Nucleus accumbens (tissue), 56 donors: ENCODE results near the gene MBTD1.
A peak's percentile ranks its signal among the peaks of the same experiment; 100 is the strongest.
"Not testable (repeated sequence)": the region's sequence is repeated elsewhere in the genome, so short reads cannot be mapped to it uniquely, and the experiment has no call there.

Source experiments
- DNase-seq, 56 donors: peaks; one replicate each; lab custom pipeline; 2025; lab: John Stamatoyannopoulos, UW

The MBTD1 gene

DNA sequence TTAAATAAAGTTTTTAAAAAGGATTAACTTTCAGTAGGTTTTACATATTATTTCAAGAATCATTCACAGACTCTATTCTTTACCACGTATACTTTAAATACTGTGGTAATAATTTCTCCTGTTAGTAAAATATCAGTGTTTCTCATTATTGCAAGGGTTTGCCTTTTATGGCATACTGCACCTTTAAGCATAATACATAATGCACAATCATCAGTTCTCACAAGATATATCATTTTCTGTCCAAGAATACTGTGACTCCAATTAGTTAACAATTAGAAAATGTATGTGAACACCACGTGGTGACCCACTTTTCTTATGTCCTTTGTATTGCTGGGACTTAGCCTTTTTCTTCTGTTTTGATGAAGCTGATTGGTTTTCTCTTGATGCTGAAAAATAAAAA lies 68.0 kb downstream of the MBTD1 start:
- DNase-seq: no peak

DNA sequence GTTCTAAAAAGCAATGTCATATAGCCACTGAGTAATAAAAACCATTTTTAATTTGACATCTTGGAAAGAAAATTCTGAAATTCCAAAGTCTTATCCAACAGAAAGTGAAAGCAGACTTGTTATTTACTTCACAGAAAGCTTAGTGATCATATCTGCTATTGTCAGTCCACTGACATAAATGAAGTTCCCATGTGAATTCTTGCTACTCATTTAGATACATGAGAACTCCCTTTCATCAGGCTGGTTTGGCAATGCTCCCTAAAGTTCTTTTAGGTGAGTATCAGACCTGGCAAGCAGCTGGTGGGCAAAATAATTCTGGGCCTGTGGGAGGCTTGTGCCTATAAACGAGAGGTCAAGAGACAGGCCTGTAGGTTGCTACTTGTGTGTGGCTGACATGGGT lies 70.2 kb downstream of the MBTD1 start:
- DNase-seq: no peak

DNA sequence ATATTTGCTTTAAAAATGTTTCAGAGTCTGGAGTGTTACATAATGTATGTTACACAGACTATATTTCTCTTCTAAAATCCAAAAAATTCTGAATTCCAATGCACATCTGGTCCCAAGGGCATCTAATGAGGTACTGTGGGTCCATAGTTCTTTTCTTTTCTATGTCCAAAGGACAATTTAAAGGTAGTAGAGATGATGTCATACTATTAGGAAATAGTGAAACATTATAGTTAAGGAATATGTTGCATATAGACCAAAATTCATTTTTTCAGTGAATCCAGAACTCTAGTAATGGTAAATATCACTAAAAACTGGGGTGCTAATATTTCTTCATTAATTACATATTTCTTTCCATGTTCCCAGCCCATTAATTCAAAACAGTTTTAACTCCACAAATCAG lies 70.7 kb downstream of the MBTD1 start:
- no peak for DNase-seq

DNA sequence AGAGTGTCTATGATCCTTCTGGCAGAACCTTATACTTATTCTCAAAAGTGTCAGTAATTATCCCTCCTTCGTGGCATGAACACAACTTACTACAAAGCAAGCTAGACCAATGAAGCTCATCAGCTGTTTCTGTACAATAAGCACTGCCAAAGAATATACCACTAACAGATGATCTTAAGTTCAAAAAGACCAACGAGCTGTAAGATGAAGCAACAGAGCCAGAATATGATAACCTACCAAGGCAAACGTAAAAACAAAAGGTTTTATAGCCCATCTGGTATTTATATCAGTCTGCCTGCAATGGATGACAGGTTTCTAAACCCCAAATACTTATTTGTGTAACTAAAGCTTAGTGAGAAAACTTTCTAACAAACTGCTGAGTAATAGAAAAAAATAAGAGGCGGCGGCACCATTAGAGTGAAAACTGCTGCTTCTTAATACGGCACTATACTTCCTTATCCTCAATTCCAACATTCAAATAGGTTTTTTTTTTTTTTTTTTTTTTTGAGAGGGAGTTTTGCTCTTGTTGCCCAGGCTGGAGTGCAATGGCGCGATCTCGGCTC lies 71.5 kb downstream of the MBTD1 start:
- no peak for DNase-seq

DNA sequence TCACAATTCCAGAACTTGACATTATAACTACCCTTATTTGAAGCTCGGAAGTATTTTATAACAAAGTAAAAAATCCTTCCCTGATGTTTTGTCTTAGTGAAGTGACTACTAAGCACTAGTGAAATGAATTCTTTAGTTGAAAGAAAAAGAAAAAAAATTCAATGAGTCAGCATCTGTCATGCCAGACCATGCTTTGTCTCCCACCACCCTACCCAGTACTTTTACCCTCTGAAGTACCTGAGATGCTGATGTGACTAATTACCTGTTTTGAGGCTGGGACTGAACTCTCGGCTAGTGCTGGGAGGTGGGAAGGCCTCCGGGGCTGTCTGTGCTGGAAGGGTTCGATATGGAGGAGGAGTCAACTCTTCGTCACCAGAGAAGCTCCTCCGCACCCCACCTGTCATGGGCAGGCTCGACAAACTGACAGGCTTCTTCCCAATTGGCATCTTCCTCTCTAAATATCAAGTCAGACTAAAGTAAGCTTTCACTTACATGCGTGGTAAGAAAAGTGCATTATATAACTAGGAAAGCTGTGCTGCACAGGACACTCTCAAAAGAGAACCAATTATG lies 74.0 kb downstream of the MBTD1 start:
- DNase-seq: peak in 32 of 56 donors; percentile 1 to 75 (median 34)

DNA sequence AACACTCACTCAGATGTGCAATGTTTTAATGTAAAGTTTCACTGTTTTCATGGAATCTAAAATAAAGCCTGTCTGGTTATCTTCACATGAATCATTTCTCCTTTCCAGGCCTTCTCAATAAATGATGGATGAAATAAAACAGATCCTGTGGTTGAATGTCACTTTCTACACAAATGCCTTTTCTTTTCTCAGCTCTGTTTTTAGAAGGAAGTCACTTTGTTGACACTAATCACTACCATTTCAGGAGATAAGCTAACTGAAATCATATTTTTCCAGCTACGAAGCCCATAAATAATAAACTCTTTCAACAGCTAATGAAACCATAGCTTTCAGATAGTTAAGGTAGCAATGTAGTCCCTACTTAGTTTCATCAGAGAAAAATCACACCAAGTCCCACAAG lies 75.7 kb downstream of the MBTD1 start:
- no peak for DNase-seq

DNA sequence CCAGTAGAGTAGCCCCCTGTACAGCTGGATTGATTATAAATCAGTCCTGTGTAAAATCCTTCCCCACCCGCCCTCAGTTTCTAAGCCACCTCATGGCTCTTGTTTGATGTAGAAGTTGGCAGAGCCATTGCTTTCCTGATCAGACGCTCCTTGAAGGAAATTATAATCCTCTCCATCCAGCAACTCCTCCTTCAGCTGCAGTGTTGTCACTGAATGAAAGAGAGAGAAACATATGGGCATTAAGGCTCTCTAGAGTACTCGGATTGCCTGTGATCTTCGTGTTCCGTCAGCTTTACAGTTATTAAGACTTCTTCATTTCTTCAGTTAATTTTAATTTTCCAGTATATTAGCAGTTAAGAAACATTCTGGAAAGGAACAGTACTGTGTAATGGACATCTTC lies 79.4 kb downstream of the MBTD1 start:
- no peak for DNase-seq

DNA sequence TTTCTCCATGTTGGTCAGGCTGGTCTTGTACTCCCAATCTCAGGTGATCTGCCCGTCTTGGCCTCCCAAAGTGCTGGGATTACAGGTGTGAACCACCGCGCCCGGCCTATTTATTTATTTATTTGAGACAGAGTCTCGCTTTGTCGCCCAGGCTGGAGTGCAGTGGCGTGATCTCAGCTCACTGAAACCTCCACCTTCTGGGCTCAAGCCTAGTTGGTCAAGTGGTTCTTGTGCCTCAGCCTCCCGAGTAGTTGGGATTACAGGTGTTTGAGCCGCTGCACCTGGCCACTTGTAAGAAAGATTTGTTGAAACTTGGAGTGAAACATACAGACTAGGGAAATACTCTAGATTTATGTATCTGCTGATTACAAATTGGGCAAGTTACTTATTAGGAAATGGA lies 87.8 kb downstream of the MBTD1 start:
- not testable (repeated sequence) for DNase-seq

DNA sequence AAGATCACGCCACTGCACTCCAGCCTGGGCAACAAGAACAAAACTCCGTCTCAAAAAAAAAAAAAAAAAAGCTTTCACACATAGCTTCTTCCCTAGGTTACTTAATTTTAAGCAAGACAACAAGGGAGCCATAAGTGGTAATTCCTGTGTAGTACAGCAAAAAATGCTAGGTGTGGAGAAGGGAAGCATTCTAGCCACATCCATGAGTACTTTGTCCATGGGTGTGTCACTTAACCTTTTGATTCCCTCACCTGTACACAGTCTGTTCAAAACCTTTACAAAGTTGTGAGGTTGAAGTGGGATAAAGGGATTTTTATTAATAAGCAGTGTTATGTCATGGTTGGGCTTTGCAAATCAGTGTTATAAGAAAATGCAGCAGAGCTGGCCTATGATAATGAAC lies 89.1 kb downstream of the MBTD1 start:
- no peak for DNase-seq

DNA sequence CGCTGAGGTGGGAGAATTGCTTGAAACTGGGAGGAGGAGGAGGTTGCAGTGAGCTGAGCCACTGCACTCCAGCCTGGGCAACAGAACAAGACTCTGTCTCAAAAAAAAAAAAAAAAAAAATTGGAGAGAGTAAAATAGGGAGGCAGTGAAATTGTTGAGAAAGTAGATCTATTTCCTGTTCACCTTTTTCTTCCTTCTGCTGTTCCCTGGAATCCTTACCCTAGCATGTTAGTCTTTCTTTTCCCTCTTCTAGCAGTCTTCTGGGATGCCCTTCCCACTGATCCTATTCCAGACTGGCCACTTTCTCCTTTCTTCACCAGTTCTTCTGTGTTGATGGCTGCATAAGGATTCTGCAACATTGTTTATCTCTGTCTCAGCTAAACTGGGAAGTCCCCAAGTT lies 90.5 kb downstream of the MBTD1 start:
- DNase-seq: no peak

DNA sequence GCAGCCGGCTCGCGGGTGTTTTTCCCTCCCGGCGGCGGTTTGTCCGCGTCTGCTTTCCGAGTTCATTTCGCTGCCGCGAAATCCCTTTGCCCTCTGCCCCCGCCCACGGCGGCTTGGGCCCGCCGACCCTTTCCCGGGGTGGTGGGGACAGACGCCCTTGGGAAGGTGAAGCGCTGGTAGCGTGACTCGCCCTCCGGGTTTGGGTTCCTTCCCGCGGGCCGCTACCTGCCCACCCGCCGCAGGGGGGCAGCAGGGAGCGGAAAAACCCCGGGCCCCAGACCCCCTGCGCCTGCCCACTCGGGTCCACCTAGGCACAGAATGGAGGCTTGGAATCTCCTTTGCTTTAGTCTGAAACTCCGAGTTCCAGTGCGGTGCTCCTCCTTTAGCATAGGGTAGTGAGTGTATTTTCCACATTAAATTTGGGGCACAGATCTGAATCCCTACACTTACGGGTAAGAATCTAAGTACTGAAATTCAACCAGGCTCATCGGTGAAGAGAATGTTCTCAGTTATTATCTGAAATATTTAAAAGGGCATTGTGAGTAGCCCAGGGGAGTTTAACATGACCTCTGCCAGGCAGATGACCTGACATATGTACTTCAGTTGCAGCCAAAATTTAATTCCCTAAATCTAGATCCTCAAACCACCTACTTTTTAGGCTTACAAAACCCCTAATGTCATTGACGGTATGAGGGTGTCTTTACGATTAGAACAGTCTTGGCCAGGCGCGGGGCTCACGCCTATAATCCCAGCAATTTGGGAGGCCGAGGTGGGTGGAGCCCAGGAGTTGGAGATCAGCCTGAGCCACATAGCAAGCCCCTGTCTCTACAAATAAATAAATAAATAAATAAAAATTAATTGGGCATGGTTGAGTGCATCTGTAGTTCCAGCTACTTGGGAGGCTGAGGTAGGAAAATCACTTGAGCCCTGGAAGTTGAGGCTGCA lies 92.6 kb downstream of the MBTD1 start:
- DNase-seq: peak in 32 of 56 donors; percentile 7 to 77 (median 47)

DNA sequence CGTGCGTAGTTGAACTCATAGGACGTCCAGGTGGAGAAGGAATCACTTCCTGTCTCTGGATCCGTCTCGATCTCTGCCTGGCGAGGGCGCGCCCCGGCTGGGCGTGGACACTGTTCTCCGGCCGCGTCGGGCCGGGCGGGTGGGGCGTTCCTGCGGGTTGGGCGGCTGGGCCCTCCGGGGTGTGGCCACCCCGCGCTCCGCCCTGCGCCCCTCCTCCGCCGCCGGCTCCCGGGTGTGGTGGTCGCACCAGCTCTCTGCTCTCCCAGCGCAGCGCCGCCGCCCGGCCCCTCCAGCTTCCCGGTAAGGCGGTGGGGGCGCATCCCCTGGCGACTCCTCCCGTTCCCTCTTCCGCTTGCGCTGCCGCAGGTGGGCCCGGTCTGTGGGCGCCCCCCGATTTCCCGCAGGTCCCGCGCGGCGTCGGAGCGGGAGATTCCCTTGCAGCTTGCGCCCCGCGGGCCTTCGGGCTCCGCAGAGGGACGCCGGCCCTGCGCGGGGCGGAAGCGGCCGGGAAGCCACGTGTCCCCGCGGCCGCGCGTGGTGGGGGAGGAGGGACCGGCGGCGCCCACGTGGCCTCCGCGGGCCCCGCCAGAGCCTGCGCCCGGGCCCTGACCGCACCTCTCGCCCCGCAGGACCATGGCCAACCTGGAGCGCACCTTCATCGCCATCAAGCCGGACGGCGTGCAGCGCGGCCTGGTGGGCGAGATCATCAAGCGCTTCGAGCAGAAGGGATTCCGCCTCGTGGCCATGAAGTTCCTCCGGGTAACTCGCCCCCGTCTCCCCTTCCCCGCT lies 93.5 kb downstream of the MBTD1 start, which contains the start of gene NME2:
NME2 (plus strand) TSS at position 214 of the 789 bp plus-strand sequence; CDS start at position 634, 420 bp downstream.
- peak in 55 of 56 donors; percentile 15 to 86 (median 61) for DNase-seq

DNA sequence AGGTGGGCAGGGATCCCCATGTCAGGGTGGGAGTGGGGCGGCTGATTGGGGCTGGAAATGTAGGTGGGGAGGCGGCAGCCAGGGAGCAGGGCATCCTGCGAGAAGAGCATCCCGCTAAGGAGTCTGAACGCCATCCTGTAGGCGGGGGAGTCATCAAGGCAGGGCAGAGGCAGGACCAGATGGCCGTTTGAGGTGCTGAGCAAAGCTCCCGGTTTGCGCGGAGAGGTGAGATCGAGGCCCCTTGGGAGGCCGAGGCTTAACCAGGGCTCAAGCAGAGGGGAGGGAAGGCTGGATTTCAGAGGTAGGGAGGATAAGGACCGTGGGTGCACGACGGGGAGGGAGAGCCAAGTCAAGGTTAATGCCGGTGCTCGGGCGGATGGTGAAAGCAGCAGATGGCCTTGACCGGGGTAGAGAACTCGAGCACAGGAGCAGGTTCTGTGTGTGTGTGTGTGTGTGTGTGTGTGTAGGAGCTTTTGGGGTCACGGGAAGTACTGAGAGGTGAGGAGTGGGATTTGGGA lies 94.1 kb downstream of the MBTD1 start:
- DNase-seq: peak in 4 of 56 donors; percentile 25 to 55 (median 34)

DNA sequence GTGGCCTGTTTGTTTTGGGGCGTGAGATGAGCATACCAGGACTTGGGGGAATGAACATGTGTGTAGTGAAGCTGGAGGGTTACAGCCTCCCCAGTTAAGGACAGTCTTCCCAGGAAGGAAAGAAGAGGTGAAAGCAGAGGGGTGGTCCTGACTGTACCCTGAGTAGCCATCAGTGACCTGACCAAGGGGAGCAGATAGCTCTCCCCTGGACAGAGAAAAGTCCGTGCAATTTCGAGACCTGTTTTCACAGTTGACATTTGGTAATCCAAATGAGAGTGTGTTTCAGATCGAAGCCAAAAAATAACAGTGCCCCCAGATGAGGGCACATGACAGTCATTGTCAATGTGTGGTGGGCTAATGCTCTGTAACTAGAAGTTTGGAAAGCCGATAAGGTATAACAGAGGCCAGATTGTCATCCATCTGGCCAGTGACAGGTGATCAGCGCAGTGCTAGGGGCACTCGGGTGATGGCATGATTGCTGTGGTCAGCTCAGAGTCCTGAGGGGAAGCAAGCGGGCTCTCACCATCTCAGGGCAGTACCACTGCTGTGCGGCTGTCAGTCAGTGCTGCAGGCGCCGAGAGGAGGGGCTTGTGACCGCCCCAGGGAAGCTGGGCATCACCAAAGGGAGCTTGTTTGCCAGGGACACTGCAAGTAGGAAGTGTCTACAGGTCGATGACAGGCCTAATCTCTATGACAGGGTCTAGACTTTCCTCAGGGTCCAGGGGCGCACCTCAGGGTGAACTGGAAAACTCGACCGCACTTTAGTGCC lies 94.8 kb downstream of the MBTD1 start:
- DNase-seq: peak in 2 of 56 donors; percentile 3

DNA sequence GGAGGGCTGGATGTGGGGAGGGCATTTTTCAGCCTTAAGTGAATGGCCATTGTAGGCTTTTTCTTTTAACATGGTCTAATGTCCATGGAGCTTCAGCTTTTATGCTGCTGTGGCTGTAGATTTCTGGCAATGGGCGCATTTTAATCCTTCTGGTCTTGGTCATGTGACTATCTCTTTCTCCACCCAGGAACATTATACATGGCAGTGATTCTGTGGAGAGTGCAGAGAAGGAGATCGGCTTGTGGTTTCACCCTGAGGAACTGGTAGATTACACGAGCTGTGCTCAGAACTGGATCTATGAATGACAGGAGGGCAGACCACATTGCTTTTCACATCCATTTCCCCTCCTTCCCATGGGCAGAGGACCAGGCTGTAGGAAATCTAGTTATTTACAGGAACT lies 98.3 kb downstream of the MBTD1 start:
- no peak for DNase-seq

DNA sequence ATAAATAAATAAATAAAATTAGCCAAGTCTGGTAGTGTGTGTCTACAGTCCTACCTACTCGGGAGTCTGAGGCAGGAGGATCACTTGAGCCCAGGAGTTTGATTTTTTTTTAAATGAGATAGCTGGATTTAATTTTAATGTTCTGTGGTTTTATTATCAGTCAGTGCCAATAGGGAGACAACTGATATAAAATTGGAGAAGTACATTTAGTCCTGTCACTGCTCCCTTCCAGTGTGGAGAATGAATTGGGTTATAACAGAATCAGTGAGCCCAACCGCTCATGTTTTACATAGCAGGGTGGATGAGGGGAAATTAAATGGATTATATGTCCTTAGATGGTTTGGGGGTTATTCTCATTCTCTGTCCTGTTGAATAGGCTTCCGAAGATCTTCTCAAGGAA lies 100.2 kb downstream of the MBTD1 start:
- DNase-seq: no peak

DNA sequence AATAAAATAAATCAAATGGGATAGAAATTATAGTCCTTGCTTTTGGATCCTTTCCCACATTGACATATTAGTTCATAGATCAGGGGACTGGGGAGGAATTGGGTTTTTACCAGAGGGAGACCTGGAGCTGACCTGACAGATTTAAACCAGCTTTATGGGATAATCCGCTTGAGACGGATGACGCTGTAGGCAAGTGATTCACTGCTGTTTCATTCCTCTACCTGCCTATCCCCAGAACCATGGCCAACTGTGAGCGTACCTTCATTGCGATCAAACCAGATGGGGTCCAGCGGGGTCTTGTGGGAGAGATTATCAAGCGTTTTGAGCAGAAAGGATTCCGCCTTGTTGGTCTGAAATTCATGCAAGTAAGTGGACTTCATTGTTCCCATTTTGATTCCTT lies 104.4 kb downstream of the MBTD1 start:
- no peak for DNase-seq

DNA sequence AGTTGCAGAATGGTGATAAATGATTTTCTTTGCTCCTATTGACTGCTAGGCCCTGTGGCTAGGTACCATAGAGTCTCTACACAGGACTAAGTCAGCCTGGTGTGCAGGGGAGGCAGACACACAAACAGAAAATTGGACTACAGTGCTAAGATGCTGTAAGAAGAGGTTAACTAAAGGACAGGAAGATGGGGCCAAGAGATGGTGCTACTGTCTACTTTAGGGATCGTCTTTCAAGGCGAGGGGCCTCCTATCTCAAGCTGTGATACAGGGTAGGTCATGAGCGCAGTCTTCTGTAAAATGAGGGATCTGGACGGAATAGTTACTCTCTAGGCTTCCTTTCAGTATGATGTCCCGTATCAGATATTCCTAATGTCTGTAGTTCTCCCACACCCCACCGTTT lies 105.7 kb downstream of the MBTD1 start:
- peak in 1 of 56 donors; percentile 27 for DNase-seq

DNA sequence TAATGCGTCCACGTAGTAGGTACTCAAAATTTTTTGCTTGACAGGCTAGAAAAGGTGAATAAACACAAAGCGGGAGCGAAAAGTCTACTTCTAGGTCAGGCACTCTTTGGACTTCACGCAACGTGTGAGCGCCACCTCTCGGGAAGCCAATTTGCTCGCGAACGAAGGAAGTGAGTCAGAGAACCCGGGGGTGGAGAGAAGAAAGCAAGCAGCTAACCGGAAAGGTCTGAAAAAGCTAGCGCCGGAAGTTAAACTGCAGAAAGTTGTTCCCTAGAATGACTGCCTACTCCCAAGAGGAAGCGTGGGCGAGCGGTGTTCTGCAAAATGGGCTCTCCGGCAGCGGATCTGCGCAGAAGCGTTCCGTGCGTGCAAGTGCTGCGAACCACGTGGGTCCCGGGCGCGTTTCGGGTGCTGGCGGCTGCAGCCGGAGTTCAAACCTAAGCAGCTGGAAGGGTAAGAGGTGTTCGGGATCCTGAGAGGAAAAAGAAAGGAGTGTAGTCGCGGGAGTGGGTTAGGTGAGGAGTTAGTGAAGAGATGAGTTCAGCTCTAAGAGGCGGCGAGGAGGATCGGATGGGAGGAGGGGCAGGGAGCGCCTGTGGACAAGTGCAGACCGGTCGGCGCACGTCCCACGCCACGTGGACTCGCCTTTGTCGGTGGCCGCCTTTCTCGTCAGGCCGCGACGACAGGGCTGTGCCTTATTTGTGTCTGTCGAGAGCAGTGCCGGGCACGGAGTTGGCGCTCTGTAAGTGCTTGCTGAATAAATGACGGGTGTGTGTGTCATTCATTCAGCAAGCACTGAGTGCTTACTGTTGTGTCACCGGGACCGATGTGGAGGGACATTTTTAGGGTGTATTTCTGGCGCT lies 106.4 kb downstream of the MBTD1 start, which contains the start of gene NME1:
NME1 (plus strand) TSS at position 350 of the 863 bp plus-strand sequence. CDS start 2,096 bp downstream, outside the sequence.
- peak; percentile 78 to 99 (median 97) for DNase-seq
